ENCODE data around the gene PCCB. TPM values are rescaled to one million over a fixed set of nuclear protein-coding genes. Genes with fewer than 3 reads are reported as not detected.

Gene PCCB
- total and polyA plus RNA-seq, 2 of the 8 experiments (the other 6 are each of a cell fraction or from before 2014, with no cell fraction given) = 56.7 to 84.4 TPM

GRCh38 chr3:136235545-136235944 lies 14.6 kb upstream of the PCCB start:
- ChIA-PET CTCF (ENCODE audit: partially characterized antibody) (no interaction called here), POLR2A (ENCODE audit: partially characterized antibody) (interaction anchor here (3.0 kb wide), 1 partner anchor 39 kb away, joined by 10 read pairs; the partner anchor contains the start of gene MSL2)
- no peak overlapping the region for H2BK15ac ChIP-seq (ENCODE audit: low read length)
- H3K14ac ChIP-seq (ENCODE audit: insufficient read length) = no peak overlapping the region
- no peak overlapping the region for H3K4me3 ChIP-seq (ENCODE audit: extremely low read depth in 1 of 4, insufficient read depth in 2 of 4, low read depth in 3 of 4, low read length in 4 of 4)
- H3K23me2 ChIP-seq (ENCODE audit: low read depth, low read length) = no peaks in the 10 kb centered on the region; the same call in 1 of the 2 replicates
- no peak overlapping the region; the same call in 1 of the 2 replicates for H2BK20ac ChIP-seq (ENCODE audit: low read length)
- no peaks in the 10 kb centered on the region for H3K79me1 ChIP-seq (ENCODE audit: low read depth, low read length)
- DNase-seq (ENCODE audit: low read depth in 1 of 2, low spot score in 2 of 2) (no peak), FAIRE-seq (no peak)
- no peak overlapping the region for H3K18ac ChIP-seq (ENCODE audit: extremely low read depth, low read length)
- H3K79me2 ChIP-seq (ENCODE audit: control insufficient read depth in 1 of 2, insufficient read depth in 2 of 2, low read length in 2 of 2) = no peaks in the 10 kb centered on the region
- no peaks in the 10 kb centered on the region; a peak in 1 of 4 replicates for H3K9me3 ChIP-seq (ENCODE audit: insufficient read depth in 2 of 2, low read depth in 1 of 2, low read length in 1 of 2)
- H2BK12ac ChIP-seq (ENCODE audit: low read depth, low read length) = no peak overlapping the region
- peaks cover 0 to 6% (median 3%) of the 10 kb centered on the region in 4 experiments; a peak in 4 of 7 replicates for H3K4me1 ChIP-seq (replicated peaks in 1 of 4; ENCODE audit: control insufficient read depth in 3 of 4, insufficient read depth in 4 of 4, low read length in 3 of 4)
- H3K27ac ChIP-seq (ENCODE audit: low read depth, low read length) = no peak overlapping the region
- no peak overlapping the region for H4K91ac ChIP-seq (replicated peaks; ENCODE audit: insufficient read length, low read length)
- H3K4me2 ChIP-seq (ENCODE audit: insufficient read depth in 1 of 2, low read depth in 2 of 2, low read length in 2 of 2) = no peak overlapping the region
- peaks cover 0 to 15% (median 3%) of the 10 kb centered on the region in 4 experiments; a peak in 5 of 7 replicates for H3K27me3 ChIP-seq (replicated peaks in 1 of 4; ENCODE audit: control insufficient read depth in 3 of 4, extremely low read depth in 1 of 4, insufficient read depth in 3 of 4, low read length in 3 of 4)
- no peak overlapping the region for H2AK5ac ChIP-seq (ENCODE audit: low read depth, low read length)
- H2AFZ ChIP-seq (ENCODE audit: low read length) = 0 out of 2 replicates have a peak overlapping the region, but pooled peaks have one; percentile 14
- H3K36me3 ChIP-seq (ENCODE audit: control insufficient read depth in 2 of 4, insufficient read depth in 4 of 4, low read length in 3 of 4) = no peaks in the 10 kb centered on the region
- H3K9ac ChIP-seq (replicated peaks in 1 of 4; ENCODE audit: extremely low read depth in 1 of 4, low read depth in 3 of 4, low read length in 3 of 4) = no peak overlapping the region
- no peak overlapping the region for H3K4ac ChIP-seq (replicated peaks; ENCODE audit: insufficient read length, low read depth, low read length)
- no peak overlapping the region for H4K8ac ChIP-seq (ENCODE audit: extremely low read depth, insufficient read depth, low read length)
- H3K56ac ChIP-seq (replicated peaks; ENCODE audit: insufficient read length, low read depth, low read length) = no peak overlapping the region
- H3K23ac ChIP-seq (ENCODE audit: insufficient read length) = no peak overlapping the region
- 88% methylated on average over 1 of the region's 1 CpG; no CpG with 5 or more reads in 1 of the 2 experiments for WGBS, 2 experiments (ENCODE audit: extremely low coverage in 1 of 2, insufficient coverage in 1 of 2, insufficient read length in 1 of 2, insufficient replicate concordance in 2 of 2, low coverage in 1 of 2, low lambda C conversion rate in 2 of 2, missing lambda C conversion rate in 1 of 2)
- no peak overlapping the region for H2BK5ac ChIP-seq (ENCODE audit: low read depth, low read length)
- H4K5ac ChIP-seq (ENCODE audit: insufficient read length, low read depth, low read length) = no peak overlapping the region
- H2BK120ac ChIP-seq (replicated peaks; ENCODE audit: low read depth, low read length) = no peak overlapping the region
- H4K20me1 ChIP-seq (replicated peaks in 1 of 2; ENCODE audit: control insufficient read depth in 1 of 2, insufficient read depth in 2 of 2, low read length in 2 of 2) = peaks cover 0 to 2% of the 10 kb centered on the region in 2 experiments
- TF ChIP-seq KDM5A (IDR thresholded peaks at IDR 0.05; ENCODE audit: low read length) = no peak
- no peak for TF ChIP-seq JUN (IDR thresholded peaks at IDR 0.05; ENCODE audit: low read depth, low read length)
- TF ChIP-seq TEAD4 (IDR thresholded peaks at IDR 0.05; ENCODE audit: low read depth, low read length) = no peak
- TF ChIP-seq RNF2 (IDR thresholded peaks at IDR 0.05; ENCODE audit: borderline replicate concordance, low read depth, low read length, missing control alignments, poor library complexity, severe bottlenecking) = no peak
- TF ChIP-seq CTBP2 (IDR thresholded peaks at IDR 0.05; ENCODE audit: borderline replicate concordance, insufficient read depth, insufficient read length, low read length) = no peak
